GM18502 (cell line): ENCODE data around the gene MAP3K10.
"Not testable (repeated sequence)": the region's sequence is repeated elsewhere in the genome, so short reads cannot be mapped to it uniquely, and the experiment has no call there.

Experiments
- ATAC-seq: cut with Tn5 transposase; IDR thresholded peaks from one replicate; pipeline ENCODE4 v1.9.1; 2021; ENCODE audit warnings: mild to moderate bottlenecking; ENCODE audit not compliant: unreplicated experiment, poor library complexity

The MAP3K10 gene

DNA sequence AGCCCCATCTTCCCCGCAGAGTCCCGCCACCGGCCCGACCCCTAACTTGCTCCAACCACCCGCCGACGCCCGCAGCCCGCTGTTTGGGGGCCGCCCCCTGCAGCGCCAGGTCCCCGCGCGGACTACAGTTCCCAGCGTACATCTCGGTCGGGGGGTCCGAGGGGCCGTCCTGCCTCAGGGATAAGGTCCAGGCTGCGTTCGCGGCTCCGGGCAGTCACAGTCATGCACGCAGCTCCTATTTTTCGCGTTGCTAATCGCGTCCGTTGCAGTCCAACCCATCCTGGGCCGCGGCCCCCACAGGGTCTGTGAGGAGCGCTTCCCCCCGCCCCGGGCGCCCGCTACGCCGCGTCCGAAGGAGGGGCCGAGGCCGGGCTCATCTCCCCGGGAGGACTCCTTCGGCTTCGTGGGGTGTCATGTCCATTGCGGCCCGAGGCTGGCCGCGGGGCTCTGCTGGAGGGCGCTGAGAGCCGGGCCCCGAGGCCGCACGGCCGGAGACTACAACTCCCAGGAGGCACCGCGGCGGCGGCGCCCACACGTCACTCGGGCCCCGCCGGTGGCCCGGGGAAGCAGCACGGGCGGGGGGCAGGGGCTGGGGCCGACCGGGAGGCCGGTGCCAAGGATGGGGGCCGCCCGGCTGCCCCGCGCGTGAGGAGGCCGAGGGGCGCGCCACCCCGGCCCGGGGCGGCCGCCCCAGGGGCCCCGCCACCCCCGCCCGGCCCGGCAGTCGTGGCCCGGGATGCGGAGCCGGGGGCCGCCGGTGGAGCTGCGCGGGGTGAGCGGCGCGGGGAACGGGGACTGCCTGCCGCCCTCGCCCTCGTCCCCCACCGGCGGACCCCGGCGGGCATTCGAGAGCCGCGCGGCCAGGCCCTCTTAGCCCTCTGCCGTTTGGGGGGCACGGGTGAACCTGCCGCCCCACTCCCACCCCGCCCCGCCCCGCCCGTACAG is at the start of gene MAP3K10:
Gene MAP3K10, plus strand, starts transcription at position 536 of the 945 bp plus-strand sequence. CDS start 606 bp downstream, outside the sequence.
- ATAC-seq = peak; percentile 80

DNA sequence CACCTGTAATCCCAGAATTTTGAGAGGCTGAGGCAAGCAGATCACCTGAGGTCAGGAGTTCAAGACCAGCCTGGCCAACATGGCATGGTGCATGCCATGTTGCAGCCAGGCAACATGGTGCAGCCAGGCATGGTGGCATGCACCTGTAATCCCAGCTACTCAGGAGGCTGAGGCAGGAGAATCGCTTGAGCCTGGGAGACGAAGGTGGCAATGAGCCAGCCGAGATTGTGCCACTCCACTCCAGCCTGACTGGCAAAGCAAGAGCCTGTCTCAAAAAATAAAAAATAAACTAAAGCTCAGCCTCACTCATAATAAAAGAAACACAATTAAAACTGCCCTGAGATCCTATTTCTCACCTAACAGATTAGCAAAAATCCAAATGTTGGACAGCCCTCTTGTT is 49.7 kb upstream of the MAP3K10 start:
- no peak for ATAC-seq

DNA sequence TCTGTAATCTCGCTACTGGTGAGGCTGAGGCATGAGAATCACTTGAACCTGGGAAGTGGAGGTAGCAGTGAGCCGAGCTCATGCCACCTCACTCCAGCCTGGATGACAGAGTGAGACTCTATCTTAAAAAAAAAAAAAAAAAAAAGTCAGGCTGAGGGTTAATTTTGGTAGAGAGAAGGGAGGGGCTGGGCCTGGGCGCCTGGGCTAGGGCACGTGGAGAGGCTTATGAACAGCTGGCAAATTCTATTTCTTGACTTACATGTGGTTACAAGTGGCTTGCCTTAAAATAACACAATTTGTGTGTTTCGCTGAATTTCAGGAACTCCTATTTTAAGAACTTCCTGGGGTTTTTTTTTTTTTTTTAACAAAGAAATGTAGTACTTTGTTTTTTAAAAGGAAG is 47.6 kb upstream of the MAP3K10 start:
- no peak for ATAC-seq

DNA sequence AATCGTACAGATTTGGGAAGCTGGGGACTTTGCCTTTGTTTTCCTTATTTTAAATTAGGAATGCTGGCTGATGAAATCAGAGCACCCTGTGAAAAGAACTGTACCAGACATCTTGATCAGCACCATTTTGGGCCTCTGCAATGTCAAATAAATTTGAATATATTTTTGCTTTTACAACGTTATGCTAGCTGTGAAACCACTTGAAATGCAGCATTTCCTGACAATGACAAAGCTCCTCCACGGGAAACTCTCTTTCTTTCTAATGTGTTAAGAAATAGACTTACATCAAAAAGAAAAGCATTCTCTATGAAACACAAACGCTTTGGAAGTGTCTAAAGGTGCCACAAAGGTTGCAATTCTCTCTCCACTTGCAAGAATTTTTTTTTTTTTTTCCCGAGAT is 47.1 kb upstream of the MAP3K10 start:
- no peak for ATAC-seq

DNA sequence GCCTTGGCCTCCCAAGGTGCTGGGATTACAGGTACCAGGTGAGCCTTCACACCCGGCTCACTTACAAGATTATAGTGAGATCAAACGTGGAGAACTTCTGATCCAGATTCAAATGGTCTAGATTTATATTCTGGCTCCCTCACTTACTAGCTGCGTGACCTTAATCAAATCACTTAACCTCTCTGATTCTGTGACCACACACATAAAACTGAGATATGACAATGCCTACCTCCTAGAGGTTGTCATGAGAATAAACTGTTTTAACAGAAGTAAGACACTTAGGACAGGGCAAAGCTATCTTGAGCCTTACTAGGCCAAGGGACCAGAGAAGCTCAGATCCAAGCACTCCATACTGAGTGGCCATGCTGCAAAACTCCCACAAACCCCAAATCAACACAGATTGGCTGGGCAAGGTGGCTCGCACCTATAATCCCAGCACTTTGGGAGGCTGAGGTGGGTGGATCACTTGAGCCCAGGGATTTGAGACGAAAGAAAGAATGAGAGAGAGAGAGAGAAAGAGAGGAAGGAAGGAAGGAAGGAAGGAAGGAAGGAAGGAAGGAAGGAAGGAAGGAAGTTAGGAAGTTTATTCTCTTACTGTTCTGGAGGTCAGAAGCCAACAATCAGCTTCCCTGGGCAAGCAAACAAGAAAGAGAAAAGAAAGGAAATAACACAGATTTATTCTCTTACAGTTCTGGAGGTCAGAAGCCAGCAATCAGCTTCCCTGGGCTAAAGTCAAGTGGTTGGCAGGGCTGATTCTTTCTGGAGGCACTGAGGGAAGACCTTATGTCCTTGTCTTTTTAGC is 46.1 kb upstream of the MAP3K10 start:
- no peak for ATAC-seq

DNA sequence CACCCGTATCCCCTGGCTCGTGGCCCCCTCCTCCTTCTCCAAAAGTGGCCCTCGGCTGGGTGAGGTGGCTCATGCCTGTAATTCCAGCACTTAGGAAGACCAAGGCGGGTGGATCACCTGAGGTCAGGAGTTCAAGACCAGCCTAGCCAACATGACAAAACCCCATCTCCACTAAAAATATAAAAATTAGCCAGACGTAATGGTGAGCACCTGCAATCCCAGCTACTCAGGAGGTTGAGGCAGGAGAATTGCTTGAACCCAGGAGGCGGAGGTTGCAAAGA is 45.5 kb upstream of the MAP3K10 start:
- not testable (repeated sequence) for ATAC-seq

DNA sequence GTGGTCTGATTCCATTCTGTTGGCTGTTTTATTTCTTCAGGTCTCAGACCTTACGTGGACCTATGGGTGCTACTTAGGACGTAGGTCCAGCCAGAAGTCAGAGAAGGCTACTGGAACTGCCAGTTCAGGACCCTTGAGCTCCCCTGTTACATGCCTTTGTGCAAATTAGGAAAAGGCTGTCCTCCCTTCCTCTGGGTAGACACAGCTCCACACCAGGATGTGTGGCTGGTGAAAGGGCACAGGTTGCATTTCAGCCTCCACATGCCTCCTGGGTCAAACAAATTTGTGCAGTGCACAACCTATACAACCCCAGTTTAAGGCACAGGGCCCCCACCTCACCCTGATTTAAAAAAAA is 43.9 kb upstream of the MAP3K10 start:
- ATAC-seq = no peak

DNA sequence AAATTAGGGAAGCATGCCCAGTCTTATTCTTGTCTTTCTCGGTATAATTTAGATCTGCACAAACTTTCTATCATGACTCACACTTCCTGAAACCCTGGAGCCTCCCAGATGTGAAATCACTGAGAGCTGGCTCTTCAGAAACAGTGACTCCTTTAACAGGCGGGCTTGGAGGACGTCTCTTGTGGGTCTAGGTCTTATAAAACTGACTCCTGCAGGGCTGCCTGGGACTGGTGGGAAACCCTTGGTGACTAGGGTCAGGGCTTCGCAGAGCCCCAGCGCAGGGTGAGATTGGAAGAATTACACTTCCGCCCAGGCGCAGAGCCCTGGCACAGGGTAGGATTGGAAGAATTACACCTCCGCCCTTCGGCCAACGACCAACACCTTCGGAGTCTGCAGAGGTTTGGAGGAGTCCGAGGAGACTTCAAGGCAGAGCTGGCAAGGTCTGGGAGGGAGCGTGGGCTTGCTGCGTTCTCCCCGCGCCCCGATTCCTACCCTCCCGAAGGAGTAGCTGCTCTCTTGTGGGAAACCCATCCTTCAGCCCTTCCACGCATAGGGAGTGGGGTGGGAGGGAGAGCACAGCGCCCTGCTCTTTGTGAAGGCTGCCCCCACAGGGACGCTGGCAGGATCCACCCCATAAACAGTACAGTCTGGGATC is 43.4 kb upstream of the MAP3K10 start:
- ATAC-seq = no peak

DNA sequence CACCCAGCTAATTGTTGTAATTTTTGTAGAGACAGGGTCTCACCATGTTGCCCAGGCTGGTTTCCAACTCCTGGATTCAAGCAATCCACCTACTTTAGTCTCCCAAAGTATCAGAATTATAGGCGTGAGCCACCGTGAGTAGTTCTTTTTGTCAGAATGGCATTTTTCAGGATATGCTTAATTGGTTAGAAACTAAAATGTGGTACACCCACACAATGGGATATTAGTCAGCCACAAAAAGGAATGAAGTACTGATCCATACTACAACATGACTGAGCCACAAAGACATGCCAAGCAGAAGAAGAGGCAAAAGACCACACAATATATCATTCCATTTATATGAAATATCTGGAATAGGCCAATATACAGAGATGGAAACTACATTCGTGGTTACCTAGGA is 41.7 kb upstream of the MAP3K10 start:
- ATAC-seq = no peak

DNA sequence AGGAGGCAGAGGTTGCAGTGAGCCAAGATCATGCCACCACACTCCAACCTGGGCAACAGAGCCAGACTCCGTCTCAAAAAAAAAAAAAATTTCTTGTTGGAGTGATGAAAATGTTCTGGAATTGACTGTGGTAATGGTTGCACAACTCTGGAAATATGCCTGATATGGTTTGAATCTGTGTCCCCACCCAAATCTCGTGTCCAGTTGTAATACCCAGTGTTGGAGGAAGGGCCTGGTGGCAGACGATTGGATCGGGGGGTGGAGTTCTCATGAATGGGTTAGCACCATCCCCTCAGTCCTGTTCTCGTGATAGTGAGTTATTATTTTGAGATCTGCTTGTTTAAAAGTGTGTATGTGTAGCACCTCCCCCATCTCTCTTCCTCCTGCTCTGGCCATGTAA is 41.1 kb upstream of the MAP3K10 start:
- ATAC-seq = no peak

DNA sequence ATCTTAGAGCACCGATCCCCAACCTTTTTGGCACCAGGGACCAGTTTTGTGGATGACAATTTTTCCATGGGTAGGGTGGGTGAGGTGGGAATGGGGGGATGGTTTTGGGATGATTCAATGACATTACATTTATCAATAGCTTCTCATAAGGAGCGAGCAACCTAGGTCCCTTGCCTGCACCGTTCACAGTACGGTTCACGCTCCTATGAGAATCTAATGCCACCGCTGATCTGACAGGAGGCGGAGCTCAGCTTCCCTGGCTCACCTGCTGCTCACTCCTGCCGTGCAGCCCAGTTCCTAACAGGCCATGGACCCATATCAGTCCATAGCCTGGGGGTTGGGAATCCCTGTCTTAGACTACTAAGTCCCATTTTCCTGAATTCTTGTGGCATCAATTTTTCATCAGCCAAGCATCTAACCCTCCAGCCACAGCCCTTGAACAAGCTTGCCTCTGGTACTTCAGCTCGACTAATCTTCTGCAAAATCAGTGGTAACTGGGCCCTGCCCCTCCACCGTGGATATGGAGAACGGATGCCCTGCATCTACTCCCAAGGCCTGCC is 37.0 kb upstream of the MAP3K10 start:
- no peak for ATAC-seq

DNA sequence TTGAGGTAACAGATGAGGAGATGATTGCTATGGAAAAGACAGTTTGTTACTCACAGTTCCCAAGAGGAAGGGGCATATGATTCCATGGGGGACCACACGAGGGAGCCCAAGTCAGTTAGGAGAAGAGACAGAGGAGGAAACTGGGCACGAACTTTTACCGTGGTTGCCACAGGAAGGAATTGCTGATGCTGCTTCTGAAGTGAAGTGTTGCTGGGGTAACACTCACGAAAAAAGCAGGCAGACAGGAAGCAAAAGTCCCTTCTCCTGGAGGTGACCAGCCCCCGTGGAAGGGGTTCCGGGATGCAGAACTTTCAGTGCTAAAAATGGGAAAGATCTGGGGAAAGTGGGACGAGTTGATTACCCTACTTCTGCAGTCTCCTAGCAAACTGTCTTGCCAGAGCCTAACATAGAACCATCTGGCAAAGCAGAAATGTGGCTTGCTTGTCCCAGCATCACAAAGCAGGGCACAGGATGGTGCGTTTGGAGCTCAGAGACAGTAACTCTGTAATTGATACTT is 35.4 kb upstream of the MAP3K10 start:
- no peak for ATAC-seq

DNA sequence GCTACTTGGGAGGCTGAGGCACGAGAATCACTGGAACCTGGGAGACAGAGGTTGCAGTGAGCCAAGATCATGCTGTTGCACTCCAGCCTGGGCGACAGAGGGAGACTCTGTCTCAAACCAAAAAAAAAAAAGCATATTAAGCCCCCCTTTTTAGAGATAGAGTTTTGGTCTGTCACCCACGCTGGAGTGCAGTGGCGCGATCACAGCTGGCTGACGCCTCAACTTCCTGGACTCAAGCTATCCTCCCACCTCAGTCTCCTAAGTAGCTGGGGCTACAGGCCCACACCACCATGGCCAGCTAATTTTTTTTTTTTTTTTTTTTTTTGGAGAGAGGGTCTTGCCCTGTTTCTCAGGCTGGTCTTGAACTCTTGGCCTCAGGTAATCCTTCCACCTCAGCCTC is 34.2 kb upstream of the MAP3K10 start:
- ATAC-seq = no peak

DNA sequence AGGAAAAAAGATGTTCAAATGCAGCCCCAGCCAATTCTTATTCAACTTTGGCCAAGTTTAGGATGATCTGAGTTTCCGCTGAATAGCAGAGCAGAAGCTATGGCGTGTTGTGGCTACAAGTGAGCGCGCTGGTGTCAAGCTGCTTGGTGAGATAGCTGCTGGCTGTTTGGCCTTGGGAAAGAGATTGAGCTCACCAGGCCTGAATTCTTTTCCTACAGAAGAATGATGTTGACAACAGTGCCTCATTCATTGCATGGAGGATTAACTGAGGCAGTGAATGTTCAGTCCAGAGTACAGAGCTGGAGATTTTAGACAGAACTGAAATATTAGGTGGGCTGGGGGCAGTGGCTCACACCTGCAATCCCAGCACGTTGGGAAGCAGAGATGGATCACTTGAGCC is 31.5 kb upstream of the MAP3K10 start:
- ATAC-seq = no peak

DNA sequence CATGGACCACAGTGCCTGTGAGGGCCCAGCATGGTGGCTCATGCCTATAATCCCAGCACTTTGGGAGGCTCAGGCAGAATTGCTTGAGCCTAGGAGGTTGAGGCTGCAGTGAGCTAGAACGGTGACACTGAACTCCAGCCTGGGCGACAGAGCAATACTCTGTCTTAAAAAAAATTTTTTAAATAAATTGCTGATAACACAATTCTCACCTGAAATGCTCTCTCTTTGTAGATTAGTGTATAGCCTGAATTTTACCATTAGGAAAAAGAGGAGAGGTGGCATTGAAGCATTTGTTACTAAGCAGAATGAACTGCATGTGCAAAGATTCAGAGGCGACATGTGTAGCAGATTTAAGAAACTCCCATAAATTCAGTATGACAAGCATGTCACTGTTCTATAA is 29.1 kb upstream of the MAP3K10 start:
- no peak for ATAC-seq

DNA sequence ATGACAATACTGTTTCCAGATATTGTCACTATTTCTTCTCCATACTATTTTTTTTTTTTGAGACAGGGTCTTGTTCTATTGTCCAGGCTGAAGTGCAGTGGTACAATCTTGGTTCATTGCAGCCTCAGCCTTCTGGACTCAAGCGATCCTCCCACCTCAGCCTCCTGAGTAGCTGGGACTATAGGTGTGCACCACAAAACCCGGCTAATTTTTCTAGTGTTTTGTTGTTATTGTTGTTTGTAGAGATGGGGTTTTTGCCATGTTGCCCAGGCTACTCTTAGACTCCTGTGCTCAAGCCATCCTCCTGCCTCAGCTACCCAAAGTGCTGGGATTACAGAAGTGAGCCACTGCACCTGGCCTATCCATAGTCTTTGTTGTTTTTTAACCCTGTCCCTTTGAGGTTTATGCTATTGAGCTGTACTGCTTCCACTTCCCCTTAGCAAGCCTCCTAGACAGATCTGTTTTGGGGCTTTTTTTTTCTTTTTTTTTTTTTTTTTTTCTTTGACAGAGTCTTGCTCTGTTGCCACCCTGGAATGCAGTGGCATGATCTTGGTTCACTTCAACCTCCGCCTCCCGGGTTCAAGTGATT is 27.6 kb upstream of the MAP3K10 start:
- no peak for ATAC-seq

DNA sequence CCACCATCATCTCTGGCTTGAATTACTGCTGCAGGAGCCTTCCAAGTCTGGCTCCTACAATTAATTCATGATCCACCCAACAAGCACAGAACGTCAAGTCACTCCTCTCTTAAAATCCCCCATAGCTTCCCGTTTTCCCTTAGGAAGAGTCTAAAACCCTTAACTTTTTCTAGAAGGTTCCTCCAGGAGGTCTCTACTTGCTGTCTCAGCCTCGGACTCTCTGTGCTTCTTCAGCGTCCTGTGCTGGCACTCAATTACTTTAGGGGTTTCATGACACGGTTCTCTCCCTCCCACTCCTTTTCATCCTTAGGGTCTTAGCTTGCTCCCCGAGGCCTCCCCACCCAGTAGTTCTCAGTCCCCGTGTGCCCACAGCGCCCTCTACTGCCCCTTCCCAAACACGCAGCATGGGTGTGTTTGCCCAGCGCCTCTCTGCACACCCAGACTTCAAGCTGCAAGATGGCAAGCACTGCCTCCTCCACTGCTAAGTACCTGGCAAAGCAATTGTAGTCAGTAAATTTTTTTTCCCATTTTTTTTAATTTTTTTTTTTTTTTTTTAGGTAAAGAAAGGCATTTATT is 25.8 kb upstream of the MAP3K10 start:
- no peak for ATAC-seq

DNA sequence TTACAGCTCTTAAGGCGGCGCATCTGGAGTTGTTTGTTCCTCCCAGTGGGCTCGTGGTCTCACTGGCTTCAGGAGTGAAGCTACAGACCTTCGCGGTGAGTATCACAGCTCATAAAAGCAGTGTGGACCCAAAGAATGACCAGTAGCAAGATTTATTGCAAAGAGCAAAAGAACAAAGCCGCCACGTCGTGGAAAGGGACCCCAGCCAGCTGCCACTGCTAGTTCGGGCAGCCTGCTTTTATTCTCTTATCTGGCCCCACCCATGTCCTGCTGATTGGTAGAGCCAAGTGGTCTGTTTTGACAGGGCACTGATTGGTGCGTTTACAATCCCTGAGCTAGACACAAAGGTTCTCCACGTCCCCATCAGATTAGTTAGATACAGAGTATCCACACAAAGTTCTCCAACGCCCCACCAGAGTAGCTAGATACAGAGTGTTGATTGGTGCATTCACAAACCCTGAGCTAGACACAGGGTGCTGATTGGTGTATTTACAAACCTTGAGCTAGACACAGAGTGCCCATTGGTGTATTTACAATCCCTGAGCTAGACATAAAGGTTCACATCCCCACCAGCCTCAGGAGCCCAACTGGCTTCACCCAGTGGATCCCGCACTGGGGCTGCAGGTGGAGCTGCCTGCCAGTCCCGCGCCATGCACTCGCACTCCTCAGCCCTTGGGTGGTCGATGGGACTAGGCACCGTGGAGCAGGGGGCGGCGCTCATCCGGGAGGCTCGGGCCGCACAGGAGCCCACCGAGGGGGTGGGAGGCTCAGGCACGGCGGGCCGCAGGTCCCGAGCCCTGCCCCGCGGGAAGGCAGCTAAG is 21.5 kb upstream of the MAP3K10 start:
- ATAC-seq = not testable (repeated sequence)
